GM19455 (cell line): ENCODE results near the gene FARS2.
A peak's percentile ranks its signal among the peaks of the same experiment; 100 is the strongest.
"Not testable (repeated sequence)": the region's sequence is repeated elsewhere in the genome, so short reads cannot be mapped to it uniquely, and the experiment has no call there.

Source experiments
- ATAC-seq: cut with Tn5 transposase; IDR thresholded peaks from one replicate; pipeline ENCODE4 v1.9.1; 2021; ENCODE audit not compliant: unreplicated experiment

The FARS2 gene

DNA sequence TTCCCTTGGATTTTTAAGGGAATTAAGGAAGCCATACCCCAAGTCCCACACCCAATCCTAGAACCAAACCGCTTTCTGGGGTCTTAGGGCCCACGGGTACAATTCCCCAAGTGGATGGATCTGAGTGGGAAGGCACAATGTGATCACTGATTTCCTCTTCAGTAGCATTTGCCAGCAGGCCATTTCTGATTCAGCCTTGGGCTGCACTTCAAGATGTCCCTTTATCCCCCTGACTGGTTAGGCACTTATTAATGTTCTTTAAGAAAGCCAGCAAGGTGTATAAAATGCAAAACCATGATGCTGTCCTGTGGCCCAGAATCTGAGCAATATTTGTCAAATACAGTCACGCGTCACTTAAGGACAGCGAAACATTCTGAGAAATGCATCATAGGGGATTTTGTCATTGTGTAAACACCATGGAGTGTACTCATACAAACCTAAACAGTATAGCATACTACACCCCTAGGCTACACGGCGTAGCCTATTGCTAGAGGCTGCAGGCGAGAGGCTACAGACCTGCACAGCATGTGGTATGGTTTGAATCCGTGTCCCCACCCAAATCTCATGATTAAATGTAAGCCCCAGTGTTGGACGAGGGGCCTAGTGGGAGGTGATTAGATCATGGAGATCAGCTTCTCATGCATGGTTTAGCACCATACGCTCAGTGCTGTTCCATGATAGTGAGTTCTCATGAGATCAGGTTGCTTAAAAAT lies 511.3 kb downstream of the FARS2 start:
- ATAC-seq, result no peak

- no peak for ATAC-seq
Measured at GRCh38 chr6:5776104-5776503, 514.8 kb downstream of the FARS2 start.

- ATAC-seq, result no peak
Measured at GRCh38 chr6:5776706-5777390, 515.5 kb downstream of the FARS2 start.

DNA sequence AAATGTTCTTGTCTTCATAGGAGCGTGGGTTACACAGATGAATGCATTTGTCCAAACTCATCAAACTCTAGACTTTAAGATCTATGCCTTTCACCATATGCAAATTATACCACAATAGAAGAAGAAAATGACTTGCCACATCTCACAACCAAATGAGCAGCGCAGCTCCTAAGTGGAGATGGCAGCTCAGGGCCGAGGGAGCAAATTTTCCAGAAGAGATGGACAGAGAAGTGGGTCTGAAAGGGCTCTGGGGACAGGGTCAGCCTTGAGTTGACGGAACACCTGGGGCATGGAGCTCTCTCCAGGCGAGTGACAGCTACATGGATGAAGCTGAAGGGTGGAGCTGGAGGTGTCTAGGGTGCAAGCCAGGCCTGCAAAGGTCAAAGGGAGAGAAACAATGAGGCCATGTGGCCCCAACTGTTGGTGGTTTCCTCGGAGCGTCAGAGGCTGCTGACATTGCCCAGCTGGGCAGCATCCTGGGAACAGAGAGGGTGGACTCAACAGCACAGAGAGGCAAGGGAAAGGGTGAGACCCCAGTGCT lies 517.1 kb downstream of the FARS2 start:
- ATAC-seq, result peak; percentile 89

DNA sequence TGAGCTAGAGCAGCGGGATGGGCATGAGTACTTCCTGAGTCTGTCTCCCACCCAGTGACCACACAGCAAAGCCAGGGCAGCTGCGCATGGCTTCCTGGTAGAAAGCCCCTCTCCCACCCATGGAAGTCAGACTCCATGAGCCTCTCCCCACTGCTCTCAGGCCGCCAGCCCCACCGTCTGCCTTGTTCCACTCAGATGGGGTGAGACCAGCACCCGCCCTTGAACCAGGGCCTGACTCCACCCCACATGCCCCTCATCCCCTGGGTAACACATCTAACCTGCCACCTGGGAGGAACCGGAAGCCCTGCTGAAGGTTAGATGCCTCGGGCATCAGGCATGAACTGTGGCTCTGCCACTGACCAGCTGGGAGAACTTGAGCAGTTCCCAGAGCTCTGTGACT lies 517.6 kb downstream of the FARS2 start:
- ATAC-seq, result no peak

- ATAC-seq, result no peak
Measured at GRCh38 chr6:5781019-5781418, 519.7 kb downstream of the FARS2 start.

DNA sequence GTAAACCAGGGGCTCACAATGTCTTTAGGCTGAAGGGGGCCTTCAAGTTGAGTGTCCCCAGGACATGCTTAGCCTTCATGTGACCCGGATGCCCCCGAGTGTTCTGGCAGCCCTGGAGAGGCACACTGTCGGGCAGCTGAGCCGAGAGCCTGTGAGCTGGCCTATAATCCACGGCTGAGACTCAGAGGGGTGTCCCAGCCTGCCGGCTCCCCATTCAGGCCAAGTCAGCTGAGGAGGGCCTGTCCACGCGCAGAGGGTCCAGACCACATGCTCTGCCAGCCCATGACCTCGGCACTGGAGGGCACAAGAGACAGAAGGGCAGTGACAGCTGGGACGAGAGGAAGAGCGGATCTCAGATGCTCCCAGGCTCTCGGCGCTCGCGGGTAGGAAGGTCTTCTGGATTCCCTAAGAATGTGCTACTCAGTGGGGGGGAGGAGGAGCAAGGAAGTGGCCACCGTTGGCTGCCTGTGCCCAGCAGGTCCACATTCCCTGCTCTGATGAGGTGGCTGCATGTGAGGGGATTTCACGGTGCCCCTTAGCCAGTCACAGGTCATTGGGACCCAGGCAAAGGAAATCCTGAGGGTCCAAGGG lies 520.7 kb downstream of the FARS2 start:
- no peak for ATAC-seq

DNA sequence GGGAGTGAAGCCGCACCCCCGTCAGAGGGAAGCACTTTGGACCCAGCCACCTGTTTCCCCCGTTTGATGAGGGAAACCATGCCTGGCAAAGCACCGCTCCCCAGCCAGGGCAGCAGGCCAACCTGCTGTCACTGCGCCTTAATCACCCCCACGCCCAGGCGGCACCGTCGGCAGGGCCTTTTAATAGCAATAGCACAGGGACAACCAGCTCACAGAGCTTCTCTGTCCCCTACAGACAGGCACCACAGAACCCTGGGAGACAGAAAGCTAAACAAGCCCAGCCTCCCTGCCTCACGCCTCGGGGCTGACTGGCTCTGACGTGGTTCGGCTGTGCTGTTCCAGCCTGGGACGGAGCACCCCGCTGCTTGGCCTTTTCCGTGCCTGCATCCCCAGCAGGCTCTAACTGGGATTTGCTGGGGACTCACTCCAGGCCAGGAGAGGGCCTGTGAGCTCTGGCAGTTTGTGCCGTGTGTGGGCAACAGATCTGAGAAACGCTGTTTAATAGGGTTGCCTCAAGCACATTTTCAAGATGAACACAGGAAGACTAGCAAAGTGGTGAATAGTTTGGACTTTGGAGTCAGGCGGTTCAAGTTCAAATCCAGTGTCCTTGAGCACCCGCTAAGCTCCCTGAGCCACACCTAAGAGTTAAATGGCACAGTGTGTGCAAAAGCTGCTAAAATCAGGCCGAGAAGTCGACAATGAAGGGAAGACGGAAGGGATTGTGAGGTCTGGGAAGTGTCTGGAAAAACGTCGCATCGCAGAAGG lies 521.7 kb downstream of the FARS2 start:
- ATAC-seq, result no peak

- ATAC-seq, result no peak
Measured at GRCh38 chr6:5783584-5784089, 522.3 kb downstream of the FARS2 start.

DNA sequence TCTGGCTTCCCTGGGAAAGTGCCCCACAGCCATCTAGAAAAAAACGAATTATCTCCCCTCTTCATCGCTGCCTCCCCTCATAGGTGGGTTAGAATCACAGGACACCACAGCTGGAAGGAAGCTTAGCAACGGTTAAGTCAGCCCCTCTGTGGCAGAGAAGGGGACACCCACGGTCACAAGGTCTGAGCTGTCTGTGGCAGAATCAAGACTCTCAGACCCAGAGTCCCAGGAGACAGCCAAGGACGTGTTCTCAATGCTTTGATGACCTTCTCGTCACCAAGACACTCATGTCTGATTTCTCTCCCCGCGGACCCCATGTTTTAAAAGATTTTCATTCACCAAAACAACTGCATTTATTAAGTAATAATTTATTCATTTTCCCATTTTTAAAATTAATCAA lies 523.9 kb downstream of the FARS2 start:
- ATAC-seq, result no peak

DNA sequence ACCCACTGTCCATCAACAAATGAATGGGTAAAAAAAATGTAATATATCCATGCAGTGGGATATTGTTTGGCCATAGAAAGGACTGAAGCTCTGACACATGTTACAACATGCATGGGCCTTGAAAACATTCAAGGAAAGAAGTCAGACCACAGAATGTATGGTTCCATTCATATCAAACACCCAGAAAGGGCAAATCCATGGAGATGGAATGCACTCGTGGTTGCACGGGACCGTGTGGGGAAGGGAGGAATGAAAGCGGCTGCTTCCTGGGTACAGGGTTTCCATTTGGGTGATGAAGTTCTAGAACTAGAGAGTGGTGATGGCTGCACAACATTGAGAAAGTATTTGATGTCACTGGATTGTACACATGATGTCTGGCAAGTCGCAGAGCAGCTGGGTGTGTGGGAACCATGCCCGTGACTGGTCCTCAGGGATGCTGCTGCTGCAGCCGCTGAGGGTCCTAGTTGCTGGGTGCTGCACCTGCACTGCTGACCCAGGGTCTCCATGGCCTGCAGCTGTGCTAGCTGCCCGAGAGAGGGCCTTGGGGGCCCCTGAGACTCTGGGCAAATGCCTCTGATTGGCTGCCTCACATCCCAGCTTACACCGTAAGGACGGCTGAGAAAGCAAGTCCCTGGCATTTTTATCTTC lies 525.1 kb downstream of the FARS2 start:
- no peak for ATAC-seq

GRCh38 chr6:5786969-5787720 lies 525.8 kb downstream of the FARS2 start:
- ATAC-seq, result no peak

- not testable (repeated sequence) for ATAC-seq
Measured at GRCh38 chr6:5789426-5789825, 528.1 kb downstream of the FARS2 start.

- not testable (repeated sequence) for ATAC-seq
Measured at GRCh38 chr6:5796555-5796954, 535.2 kb downstream of the FARS2 start.

- ATAC-seq, result not testable (repeated sequence)
Measured at GRCh38 chr6:5806406-5806805, 545.1 kb downstream of the FARS2 start.

DNA sequence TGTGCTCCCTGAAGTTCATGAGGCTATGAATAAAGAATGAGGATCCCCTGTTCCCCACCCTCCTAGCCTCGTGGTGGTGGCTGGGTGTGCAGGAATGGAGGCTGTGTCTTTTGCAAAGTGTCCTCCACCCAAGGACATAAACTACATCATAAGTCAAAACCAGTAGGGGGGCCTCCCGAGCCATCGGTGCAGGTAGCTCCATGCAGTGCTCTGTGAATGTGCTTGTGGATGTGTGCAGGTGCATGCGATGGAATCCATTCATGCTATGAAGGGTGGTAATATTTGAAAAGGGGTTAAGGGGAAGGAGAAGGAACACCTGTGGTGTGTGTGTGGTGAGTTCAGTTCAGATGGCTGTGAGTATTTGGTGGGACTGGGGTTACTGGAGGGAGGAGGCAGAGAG lies 548.1 kb downstream of the FARS2 start:
- ATAC-seq, result no peak

DNA sequence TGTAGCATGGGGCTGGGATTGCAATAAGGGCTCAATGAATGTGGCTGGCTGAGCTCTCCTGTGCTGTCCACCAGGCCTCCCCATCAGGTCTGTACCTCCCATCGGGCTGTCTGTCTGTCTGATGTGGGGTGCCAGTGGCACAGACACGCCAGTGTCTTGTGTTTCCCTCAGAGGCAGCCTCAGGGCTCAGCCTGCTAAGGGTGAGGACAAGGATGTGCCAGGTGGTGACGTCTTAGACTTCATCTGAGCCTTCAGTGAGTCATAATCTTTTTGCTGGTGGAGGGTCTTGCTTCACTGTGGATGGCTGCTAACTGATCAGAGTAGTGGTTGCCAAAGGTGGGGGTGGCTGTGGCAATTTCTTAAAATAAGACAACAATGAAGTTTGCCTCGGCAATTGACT lies 550.7 kb downstream of the FARS2 start:
- ATAC-seq, result no peak

DNA sequence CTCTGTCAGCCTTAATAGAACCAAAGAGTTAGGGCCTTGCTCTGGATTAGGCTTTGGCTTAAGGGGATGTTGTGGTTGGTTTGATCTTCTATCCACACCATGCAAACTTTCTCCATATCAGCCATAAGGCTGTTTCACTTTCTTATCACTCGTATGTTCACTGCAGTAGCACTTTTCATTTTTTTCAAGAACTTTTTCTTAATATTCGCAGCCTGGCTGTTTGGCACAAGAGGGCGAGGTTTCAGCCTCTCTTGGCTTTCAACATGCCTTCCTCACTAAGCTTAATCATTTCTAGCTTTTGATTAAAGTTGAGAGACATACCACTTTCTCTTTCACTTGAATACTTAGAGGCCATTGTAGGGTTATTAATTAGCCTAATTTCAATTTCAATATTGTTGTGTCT lies 552.3 kb downstream of the FARS2 start:
- no peak for ATAC-seq

DNA sequence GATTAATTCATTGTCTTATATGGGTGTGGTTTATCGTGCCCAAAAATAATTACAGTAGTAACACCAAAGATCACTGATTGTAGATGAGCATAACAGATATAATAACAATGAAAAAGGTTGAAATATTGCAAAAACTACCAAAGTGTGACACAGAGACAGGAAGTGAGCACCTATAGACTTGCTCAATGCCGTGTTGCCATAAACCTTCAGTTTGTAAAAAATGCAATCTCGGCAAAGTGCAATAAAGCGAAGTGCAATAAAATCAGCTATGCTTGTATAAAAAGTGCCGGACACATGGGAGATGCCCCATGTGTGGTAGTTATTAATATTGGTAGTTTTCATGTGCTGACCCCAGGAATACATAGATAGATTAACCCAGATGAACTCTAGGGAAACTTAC lies 552.8 kb downstream of the FARS2 start:
- ATAC-seq, result no peak

DNA sequence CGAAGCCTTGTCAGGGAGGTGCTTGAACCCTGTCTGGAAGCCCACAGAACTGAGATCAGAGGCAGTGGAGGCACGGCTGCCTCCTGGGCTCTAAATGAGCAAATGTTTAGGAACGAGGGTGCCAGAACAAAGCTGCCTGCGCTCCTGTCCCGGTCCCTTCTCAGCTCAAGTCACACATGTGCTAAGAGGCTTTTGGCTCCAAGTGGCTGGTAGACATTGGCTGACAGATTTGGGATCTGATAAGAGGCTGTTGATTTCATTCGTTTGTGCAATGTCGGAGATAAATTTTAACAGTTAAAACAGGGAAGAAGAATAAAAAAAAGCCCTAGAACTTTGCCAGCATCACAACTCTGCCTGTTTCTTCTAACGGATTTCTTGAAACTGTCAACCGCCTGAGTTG lies 553.6 kb downstream of the FARS2 start:
- no peak for ATAC-seq
